ENCODE results near the gene RPS6KB2. TPM values are rescaled to one million over a fixed set of nuclear protein-coding genes. Genes with fewer than 3 reads are reported as not detected.
"Not testable (repeated sequence)": the region's sequence is repeated elsewhere in the genome, so short reads cannot be mapped to it uniquely, and the experiment has no call there.

Gene RPS6KB2
- polyA plus RNA-seq, 10 donors: 23.0 to 43.8 (median 34.0) TPM

DNA sequence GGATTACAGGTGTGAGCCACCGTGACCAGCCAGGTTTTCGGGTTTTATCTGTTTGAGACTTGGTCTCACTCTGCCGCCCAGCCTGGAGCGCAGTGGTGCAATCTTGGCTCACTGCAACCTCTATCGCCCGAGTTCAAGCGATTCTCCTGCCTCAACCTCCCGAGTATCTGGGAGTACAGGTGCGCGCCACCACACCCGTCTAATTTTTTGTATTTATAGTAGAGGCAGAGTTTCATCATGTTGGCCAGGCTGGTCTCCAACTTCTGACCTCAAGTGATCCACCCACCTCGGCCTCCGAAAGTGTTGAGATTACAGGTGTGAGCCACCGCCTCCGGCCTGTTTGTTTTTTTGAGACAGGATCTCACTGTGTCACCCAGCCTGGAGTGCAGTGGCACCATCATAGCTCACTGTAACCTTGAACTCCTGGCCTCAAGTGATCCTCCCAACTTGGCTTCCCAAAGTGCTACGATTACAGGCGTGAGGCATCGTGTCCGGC, 882 bp upstream of the RPS6KB2 start:
- not testable (repeated sequence) for DNase-seq

DNA sequence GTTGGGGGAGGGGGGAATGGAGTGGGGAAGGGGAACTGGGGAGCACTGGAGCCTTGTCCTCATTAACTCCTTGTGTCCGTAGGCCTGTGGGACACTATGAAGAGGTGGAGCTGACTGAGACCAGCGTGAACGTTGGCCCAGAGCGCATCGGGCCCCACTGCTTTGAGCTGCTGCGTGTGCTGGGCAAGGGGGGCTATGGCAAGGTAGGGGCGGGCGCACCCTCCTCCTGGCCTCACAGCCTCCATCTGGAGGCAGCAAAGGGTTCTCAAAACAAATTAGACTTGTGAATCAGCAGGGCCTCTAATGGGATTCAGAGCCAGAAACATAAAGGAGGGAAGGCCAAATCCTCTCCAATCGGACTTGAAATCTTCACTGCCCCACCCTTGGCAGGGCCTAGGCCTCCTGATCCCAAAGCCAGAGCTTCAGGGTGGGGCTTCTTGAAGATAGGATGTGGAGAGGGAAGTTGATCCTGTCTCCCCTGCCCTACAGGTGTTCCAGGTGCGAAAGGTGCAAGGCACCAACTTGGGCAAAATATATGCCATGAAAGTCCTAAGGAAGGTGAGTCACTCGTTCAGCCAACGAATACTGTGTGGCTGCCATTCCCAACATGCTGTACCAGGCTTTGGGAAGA, 859 bp downstream of the RPS6KB2 start:
- DNase-seq: no peak

DNA sequence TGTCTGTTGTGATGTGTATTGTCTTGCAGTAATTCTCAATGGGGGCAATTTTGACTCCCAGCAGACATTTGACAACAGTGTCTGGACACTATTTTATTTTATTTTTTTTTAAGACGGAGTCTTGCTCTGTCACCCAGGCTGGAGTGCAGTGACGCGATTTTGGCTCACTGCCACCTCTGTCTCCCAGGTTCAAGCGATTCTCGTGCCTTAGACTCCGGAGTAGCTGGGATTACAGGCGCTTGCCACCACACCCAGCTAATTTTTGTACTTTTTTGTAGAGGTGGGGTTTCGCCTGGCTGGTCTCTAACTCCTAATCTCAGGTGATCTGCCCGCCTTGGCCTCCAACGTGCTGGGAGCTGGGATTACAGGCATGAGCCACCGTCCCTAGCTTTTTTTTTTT, 1.4 kb downstream of the RPS6KB2 start:
- no peak for DNase-seq

DNA sequence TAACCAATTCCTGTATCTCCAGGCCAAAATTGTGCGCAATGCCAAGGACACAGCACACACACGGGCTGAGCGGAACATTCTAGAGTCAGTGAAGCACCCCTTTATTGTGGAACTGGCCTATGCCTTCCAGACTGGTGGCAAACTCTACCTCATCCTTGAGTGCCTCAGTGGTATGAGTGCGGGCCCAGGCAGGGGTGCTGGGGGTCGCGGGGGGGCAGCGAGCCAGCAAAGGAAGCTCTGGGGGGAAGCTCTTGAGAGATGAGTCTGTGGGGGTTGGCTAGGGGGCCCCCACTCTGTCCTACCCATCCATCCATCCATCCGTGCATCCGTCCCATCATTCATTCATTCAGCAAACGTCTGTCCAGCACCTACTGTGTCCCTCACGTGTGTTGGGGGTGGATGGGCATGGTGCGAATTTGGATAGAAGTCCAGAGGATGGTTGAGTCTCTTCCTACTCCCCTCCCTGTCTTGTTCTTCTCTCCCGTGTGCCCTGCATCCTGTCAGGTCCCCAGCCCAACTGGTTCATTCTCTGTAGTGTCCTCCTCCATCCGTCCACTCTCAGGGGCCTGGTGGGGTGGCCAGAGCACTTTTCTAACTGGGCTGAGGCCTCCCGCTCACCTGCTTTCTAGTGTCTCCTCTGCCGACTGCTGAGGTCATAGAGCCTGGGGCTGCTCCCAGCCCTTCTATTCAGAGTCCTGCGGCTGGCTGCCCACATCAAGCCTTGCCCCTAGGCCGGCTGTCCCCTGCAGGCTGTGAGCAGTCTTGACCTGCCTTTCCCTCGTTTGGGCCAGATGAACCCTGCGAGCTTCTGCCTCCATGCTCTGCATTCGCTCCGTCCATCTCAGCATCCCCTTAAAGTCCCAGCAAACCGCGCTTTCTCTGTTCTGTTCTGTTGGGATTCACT, 3.3 kb downstream of the RPS6KB2 start:
- DNase-seq: no peak

DNA sequence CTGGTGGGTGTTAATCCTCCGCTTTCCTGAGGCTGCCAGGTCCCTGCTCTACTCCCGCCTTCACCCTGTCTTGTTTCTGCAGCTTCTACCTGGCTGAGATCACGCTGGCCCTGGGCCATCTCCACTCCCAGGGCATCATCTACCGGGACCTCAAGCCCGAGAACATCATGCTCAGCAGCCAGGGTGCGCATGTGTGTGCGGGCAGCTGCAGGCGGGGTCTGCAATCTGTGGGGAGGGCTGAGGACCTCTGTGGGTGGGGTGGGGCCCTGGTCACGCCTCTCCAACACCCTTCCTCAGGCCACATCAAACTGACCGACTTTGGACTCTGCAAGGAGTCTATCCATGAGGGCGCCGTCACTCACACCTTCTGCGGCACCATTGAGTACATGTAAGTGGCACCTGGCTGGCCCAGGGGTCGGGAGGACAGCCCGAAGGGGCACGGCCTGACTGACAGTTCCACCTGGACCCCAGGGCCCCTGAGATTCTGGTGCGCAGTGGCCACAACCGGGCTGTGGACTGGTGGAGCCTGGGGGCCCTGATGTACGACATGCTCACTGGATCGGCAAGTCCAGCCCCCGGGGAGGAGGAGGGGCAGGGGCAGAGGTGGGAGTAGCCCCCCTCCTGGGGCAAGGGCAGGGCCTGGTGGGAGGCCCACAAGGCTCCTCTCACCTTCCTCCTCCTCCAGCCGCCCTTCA, 4.5 kb downstream of the RPS6KB2 start:
- no peak for DNase-seq

DNA sequence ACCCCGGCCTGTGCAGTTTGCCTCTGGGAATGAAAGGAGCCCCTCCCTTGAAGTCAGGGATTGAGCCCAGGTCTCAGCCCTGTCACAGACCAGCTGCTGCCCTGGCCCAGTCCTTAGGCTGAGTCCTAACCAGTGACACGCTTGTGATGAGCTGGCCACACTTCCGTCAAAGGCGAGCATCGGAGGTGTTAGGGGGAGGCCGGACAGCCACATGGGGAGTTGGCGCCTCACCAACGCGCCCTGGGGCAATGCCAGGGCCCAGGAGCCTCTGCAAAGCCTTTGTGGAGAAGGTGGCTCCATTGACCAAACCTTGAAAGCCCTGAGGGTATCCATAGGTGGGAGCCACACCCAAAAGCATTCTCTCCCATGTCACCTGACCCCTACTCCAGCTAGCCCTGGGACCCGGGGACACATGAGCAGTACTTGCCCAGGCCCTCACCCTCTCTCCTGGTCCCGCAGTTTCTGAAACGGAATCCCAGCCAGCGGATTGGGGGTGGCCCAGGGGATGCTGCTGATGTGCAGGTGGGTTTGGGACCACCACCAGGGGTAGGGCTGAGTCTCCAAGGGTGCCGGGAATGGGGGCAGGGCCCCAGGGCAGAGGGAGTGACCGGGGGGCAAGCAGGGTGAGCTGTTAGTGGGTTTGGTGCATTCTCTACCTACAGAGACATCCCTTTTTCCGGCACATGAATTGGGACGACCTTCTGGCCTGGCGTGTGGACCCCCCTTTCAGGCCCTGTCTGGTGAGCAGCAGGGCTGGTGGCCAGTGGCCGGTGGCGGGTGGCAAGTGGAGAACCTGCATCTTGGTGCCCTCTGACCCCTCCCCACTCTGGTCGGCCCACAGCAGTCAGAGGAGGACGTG, 5.5 kb downstream of the RPS6KB2 start:
- no peak for DNase-seq

DNA sequence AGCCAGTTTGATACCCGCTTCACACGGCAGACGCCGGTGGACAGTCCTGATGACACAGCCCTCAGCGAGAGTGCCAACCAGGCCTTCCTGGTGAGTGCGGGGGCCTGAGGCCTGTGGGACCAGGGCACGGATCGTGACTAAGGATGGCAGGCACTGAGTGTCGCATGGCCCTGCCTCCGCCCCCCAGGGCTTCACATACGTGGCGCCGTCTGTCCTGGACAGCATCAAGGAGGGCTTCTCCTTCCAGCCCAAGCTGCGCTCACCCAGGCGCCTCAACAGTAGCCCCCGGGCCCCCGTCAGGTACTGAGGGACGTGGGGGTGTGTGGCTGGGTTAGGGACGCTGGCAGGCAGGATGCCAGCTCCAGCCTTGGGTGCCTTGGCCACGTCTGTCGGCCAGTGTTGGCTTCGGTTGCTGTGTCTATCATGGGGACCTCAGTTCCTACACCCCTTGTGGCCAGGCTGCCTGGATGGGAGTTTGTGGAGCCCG, 6.1 kb downstream of the RPS6KB2 start:
- no peak for DNase-seq

DNA sequence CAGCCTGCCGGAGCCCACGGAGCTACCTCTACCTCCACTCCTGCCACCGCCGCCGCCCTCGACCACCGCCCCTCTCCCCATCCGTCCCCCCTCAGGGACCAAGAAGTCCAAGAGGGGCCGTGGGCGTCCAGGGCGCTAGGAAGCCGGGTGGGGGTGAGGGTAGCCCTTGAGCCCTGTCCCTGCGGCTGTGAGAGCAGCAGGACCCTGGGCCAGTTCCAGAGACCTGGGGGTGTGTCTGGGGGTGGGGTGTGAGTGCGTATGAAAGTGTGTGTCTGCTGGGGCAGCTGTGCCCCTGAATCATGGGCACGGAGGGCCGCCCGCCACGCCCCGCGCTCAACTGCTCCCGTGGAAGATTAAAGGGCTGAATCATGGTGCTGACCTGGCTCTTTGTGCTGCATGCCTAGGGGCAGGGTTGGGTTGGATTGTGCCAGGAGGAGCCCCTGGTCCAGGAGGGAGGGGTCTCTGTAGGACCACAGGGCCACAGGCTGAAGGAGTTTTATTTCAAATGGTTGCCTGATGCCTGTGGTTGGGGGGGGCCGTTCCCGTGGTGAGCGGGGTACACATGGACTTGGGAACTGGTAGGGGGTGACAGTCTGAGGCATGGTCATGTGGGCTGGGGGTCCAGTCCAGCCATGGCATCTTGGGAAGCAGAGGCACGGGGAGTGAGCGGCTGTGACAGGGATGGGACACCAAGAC, 6.9 kb downstream of the RPS6KB2 start:
- no peak for DNase-seq

DNA sequence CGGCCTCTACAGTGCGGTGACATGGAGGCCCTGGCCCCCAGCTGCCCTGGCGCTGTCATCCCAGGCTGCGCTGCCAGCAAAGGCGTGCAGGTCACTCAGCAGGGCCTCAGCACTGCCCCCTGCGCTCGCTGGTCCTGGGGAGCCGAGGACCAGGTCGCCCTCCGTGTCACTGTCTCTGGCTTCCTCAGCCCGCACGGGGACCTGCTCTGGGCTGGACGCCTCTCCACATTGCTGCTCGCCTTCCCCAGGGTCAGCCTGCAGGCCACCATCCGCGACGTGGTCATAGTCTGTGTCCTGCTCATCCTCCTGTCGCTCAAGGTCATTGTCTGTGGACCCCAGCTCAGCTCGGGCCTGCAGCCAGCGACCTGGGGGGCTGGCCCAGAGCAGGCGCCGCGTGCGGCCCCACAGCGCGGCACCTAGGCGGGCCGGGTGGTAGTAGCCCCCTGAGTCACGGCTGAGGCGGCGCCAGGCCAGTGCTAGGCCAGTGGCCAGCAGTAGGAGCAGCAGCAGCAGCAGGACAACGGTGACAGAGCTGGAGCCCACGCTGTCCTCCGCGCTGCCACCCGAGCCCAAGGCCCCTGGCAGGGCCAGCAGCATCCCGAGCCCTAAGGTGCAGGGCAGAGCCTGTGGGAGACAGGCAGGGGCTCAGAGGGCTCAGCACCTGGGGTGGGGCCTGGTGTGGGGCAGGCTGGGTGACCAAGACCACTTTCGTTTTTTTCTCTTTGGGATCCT, 7.6 kb downstream of the RPS6KB2 start:
- DNase-seq: no peak

DNA sequence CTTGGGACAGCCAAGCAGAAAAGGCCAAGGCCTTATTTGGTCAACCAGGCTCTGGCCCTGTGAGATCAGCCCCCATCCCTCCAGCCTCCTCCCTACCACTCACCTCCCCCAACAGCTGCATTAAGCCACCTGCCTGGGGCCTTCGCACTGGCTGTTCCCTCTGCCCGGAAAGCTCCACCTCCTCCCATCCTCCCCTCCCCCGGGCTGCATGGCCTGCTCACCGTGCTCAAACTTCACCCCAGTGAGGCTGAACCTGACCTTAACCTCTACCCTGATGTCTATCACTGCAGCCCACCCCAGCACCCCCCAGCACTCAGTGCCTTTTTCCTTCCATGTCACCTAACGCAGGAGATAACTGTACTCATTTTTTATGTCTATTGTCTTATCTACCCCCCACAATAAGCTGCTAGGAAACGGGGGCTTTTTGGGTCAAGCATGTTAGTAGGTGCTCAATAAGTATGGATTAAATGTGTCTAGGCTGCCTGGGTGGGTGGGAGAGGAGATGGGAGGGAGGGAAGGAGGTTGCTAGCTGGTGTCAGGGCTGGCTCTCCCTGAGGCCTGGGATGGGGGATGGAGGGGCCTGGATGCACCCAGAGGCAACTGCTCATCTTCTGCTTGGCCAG, 8.3 kb downstream of the RPS6KB2 start:
- DNase-seq: peak in 1 of 3 donors; percentile 37

DNA sequence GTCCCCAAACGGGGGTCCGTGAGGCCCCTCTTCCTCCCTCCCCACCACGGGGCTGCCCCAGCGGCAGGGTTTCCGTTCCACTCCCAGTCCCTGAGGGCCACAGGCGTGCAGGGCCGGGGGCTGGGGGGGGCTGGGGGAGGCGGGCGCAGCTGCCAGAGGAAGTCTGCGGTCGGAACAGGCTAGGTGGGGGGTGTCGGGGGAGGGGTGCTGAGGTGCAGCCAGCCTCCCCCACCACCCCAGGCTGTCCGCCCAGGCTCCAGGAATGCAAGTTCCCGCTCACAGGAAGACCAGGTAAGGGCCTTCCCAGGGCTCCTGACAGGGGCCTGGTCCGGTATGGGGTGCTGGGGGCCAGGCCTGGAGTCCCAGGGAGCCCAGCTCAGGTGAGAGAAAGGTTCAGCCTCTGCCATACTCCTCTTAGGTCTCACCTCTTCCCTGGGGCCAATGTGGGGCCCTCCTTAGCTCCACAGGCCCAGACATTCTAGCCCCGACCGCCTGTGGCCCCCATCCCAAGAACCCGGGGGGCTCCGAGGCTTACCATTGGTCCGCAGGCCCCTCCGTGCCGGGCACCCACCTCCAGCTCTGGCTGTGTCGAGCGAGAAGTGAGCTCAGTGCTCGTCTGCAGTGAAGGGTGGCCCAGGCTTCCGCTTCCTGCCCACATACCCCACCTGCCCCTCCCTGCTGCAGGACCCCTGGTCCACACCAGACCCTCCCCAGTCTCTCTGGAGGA, 9.0 kb downstream of the RPS6KB2 start, which contains the start of gene PTPRCAP:
PTPRCAP (minus strand) TSS at position 601 of the 727 bp plus-strand sequence; CDS start at position 538, 63 bp downstream.
- DNase-seq: peak in 1 of 3 donors; percentile 21

DNA sequence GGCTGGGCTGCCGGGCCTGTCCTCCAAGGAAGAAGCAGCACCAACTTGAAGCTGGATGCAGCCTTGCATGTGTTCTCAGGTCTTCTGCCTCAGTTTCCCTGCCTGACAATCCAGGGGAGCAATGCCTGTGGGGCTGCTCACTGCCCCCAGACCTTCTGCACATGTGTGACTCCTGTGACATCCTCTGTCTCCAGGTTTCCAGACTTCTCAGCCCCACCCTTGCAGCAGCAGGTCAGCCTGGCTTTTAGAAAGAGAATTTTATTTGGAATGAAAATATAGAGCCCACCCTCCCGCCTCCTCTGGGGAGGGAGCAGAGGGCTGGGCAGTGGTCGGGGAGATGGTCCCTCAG, 9.5 kb downstream of the RPS6KB2 start:
- DNase-seq: no peak

DNA sequence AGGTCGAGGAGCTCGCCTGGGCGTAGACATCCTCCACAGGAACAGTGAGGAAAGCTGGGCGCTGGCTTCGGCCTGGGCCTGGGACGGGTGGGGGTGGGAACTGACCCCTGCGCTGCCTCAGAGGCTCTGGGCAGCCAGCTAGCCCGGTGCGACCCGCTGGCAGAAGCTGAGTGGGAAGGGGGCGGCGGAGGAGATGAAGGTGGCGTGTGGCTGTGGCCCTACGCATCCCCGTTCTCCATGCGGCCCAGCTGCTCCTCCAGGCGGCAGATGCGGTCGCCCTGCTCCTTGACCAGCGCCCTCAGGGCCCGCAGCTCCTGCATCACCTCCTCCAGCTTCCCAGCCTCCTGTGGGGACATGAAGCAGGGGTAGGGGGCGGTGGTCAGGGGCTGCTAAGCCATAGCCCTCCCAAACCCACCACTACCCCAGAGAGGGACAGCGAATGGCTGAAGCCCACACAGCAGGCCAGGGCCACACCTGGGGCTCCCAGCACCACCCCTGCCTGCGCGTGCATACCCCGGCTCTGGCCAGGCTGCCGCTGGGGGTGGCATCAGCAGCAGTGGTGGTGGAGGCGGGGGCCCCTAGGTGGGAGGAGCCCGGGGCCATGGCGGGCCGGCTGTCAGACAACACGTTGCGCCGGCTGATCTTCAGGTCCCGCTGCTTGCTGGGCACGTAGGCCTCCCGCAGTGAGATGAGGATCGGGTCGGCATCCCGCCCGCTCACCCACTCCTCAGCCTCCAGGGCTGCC, 10.0 kb downstream of the RPS6KB2 start:
- peak in 1 of 3 donors; percentile 22 for DNase-seq

DNA sequence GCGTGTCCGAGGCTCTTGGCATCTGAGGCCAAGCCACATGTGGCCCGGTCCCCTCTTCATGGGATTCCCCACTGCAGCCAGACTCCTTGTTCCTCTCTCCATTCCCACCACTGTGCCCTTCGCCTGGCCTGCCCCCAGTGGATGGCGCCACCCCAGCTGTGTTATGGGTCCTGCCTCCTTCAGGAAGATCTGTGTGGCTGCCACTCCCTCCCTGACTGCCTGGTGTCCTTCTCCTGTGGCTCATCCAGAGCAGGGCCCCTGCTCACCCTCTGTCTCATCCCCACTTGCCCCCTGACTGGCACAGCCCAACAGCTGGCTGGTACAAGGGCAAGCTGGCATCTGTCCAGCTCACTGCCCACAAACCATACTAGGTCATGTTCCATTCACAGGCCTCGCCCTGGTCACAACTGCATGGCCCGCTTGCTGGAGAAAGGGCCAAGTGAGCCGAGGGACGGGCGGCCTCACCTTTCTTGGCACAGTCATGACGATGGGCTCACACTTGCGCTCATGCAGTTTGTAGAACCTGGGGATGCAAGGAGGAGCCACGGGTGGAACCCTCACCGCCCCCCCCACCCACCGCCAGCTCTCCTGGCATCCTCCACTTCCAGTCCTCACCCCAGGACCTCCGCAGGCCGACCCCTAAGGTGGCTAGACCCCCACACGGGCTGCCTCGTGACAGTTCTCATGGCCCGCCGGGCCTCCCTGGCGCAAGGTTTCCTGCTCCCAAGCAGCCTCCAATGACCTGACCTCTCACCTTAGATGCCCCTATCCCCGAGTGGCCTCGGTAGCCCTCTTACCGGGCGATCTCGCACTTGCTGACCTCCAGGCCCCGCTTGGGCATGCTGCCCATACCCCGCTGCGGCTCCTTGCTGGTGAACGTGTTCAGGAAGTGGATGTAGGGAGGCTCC, 11.3 kb downstream of the RPS6KB2 start:
- peak in 1 of 3 donors; percentile 34 for DNase-seq

DNA sequence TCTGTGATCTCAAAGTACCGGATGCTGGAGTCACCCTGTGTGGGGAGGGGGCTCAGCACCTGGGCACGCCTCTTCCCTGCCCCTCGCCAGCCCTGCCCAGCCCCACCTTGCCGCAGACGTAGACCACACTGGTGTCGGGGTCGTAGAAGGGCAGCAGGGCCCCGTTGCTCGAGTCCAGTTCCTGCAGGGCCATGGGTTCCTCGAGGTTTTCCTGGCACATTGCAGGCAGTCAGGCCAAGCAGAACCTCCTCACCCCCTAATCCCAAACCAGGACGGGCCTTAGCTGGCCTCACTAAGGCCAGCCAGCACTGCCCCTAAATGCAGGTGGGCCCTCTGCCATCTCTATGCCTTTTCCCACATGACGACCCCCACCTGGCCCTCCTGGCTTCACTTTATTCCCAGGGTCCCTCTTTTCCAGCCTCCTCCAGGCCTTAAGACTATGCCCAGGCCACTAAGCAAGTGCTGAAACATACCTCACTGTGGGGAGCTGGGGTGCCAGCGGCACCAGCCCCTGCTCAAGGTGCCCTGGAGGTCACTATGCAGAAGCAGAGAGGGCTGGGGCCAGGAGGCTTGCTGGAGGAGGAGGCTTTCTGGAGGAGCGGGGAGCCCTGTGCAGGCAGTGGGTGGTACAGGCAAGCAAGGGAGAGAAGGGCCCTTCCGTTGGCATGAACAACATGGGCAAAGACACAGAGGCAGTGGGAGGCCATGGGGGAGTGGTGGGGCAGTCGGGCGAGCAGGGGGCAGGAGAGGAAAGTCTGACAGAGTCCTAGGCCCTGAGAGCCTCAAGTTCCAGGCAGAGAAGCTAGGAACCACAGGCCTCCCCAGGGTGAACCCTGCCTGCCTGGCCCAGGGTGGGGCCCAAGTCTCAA, 12.2 kb downstream of the RPS6KB2 start:
- no peak for DNase-seq

DNA sequence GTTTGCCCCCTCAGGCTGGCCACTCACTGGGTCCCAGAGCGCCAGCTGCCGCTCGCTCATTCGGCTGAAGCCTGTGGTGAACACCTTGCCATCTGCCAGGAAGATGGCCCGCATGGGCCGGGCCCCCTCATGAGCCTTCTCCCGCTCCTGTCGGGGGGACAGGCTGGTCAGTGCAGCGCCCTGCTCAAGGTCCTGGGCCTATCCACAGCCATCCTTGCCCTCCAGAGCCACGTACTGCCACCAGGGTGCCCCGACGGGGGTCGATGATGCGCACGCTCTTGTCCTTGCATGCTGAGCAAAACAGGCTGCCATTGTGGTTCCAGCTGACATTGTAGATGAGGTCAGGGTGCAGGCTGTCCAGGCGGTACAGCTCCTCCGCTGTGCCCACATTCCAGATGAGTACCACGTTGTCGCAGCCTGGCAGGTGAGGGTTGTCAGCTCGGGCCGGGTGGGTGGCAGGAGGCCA, 12.8 kb downstream of the RPS6KB2 start:
- no peak for DNase-seq
